Gastroesophageal sphincter (tissue), 3 donors: ENCODE measurements around the gene RPP21.

ENCODE experiments used
- CTCF ChIP-seq, 4 experiments: fragments of 200-600 bp in 2 of 4; fragments of 450-650 bp in 2 of 4; sonication (generic) in 1 of 4; IDR thresholded peaks; one replicate each; pipeline ENCODE4 v1.5.1; 2017 to 2019; ENCODE audit warnings: antibody characterized with exemption in 4 of 4, mild to moderate bottlenecking in 2 of 4, moderate library complexity in 2 of 4
- EP300 ChIP-seq: sonication (generic); formaldehyde crosslinking; IDR thresholded peaks from one replicate; pipeline ENCODE4 v1.6.1; 2017; ENCODE audit warnings: antibody characterized with exemption, mild to moderate bottlenecking
- POLR2A ChIP-seq, 2 donors: fragments of 450-650 bp; IDR thresholded peaks; one replicate each; pipeline ENCODE4 v1.6.1; 2017; ENCODE audit warnings: antibody characterized with exemption in 2 of 2, mild to moderate bottlenecking in 2 of 2, moderate library complexity in 1 of 2

- TF ChIP-seq CTCF (IDR thresholded peaks at IDR 0.05) (no peak), EP300 (no peak), POLR2A (IDR thresholded peaks at IDR 0.05) (no peak)
Observed at GRCh38 chr6:30325150-30325872, 19.6 kb upstream of the RPP21 start.
